ENCODE data around the gene SGCE.

- TF ChIP-seq ZNF274 (IDR thresholded peaks at IDR 0.05; ENCODE audit: low read depth, low read length), result no peak
- no peak for TF ChIP-seq CTCF (IDR thresholded peaks at IDR 0.05 in 2 of 3, conservative IDR thresholded peaks at IDR 0.05 in 1 of 3; ENCODE audit: borderline replicate concordance in 1 of 3, insufficient read depth in 1 of 3, low read depth in 2 of 3, low read length in 2 of 3)
- no peak for TF ChIP-seq YY1 (IDR thresholded peaks at IDR 0.05; ENCODE audit: extremely low read depth, insufficient replicate concordance, low read depth, low read length)
- TF ChIP-seq POLR2AphosphoS5 (IDR thresholded peaks at IDR 0.05; ENCODE audit: low read depth, low read length), result no peak
- no peak for TF ChIP-seq SRF (IDR thresholded peaks at IDR 0.05; ENCODE audit: low read depth)
- no peak for TF ChIP-seq TCF7L2 (IDR thresholded peaks at IDR 0.05; ENCODE audit: borderline replicate concordance, extremely low read depth, insufficient read depth, insufficient read length)
- no peak for TF ChIP-seq EZH2 (IDR thresholded peaks at IDR 0.05)
- no peak for TF ChIP-seq REST (IDR thresholded peaks at IDR 0.05; ENCODE audit: low read depth)
- no peak for TF ChIP-seq ELF1 (IDR thresholded peaks at IDR 0.05; ENCODE audit: borderline replicate concordance, low read depth)
- no peak for TF ChIP-seq EZH2phosphoT487 (IDR thresholded peaks at IDR 0.05; ENCODE audit: borderline replicate concordance)
- TF ChIP-seq POLR2A (IDR thresholded peaks at IDR 0.05; ENCODE audit: borderline replicate concordance, extremely low read depth, insufficient read depth, insufficient read length), result no peak
- TF ChIP-seq SP1 (IDR thresholded peaks at IDR 0.05; ENCODE audit: low read depth), result no peak
These were observed 23.4 kb upstream of the SGCE start for GRCh38 chr7:94679358-94679757.

Data from HCT116 (cell line).